ENCODE data around the gene PCK1.

GRCh38 chr20:57553376-57554018 lies 7.4 kb upstream of the PCK1 start:
- TF ChIP-seq POLR2AphosphoS5 (IDR thresholded peaks at IDR 0.05; ENCODE audit: low read depth) (no peak), CTCF (conservative IDR thresholded peaks at IDR 0.05; ENCODE audit: low read depth in 2 of 2) (no peak), REST (IDR thresholded peaks at IDR 0.05; ENCODE audit: unreplicated experiment) (no peak), EZH2 (IDR thresholded peaks at IDR 0.05; ENCODE audit: low read depth, unreplicated experiment) (no peak), EZH2phosphoT487 (IDR thresholded peaks at IDR 0.05; ENCODE audit: unreplicated experiment) (no peak)
